GM23338 (cell line): ENCODE results near the gene CYTH3. TPM values are rescaled to one million over a fixed set of nuclear protein-coding genes. Genes with fewer than 3 reads are reported as not detected.
A peak's percentile ranks its signal among the peaks of the same experiment; 100 is the strongest.

ENCODE experiments used
- ATAC-seq: fragments of 200-7000 bp; cut with Tn5 transposase; 3 replicates; pipeline ENCODE4 v1.9.1; 2020
- DNase-seq: peaks from one replicate; pipeline ENCODE4 v3.0.0-alpha.2; 2015; ENCODE audit warnings: low spot score
- H2AFZ ChIP-seq: fragments of 200-600 bp; sonication (generic); 2 replicates; pipeline ENCODE4 v1.8.0; 2016; ENCODE audit warnings: antibody characterized with exemption, mild to moderate bottlenecking, moderate library complexity
- H3F3A ChIP-seq: fragments of 200-600 bp; sonication (generic); replicated peaks from 2 replicates; pipeline ENCODE4 v1.8.0; 2017; ENCODE audit warnings: antibody characterized with exemption, mixed run types, low read depth
- H3K27ac ChIP-seq: fragments of 200-600 bp; sonication (generic); 2 replicates; pipeline ENCODE4 v1.6.1; 2016; ENCODE audit warnings: low read depth
- H3K27me3 ChIP-seq: fragments of 200-600 bp; sonication (generic); 2 replicates; pipeline ENCODE4 v1.8.0; 2016; ENCODE audit warnings: mild to moderate bottlenecking, mixed run types, moderate library complexity; ENCODE audit not compliant: insufficient read depth
- H3K36me3 ChIP-seq: fragments of 200-600 bp; sonication (generic); 2 replicates; pipeline ENCODE4 v1.8.0; 2016; ENCODE audit warnings: mild to moderate bottlenecking; ENCODE audit not compliant: insufficient read depth
- H3K4me1 ChIP-seq: fragments of 200-600 bp; sonication (generic); 2 replicates; pipeline ENCODE4 v1.8.0; 2016; ENCODE audit warnings: mild to moderate bottlenecking, moderate library complexity; ENCODE audit not compliant: insufficient read depth
- H3K4me2 ChIP-seq: fragments of 200-600 bp; sonication (generic); 2 replicates; pipeline ENCODE4 v1.7.1; 2017; ENCODE audit warnings: mixed run types
- H3K4me3 ChIP-seq: fragments of 200-600 bp; sonication (generic); 2 replicates; pipeline ENCODE4 v1.6.1; 2016; ENCODE audit warnings: mixed run types
- H3K79me2 ChIP-seq: fragments of 200-600 bp; sonication (generic); replicated peaks from 2 replicates; pipeline ENCODE4 v1.8.0; 2017; ENCODE audit warnings: mild to moderate bottlenecking; ENCODE audit not compliant: insufficient read depth
- H3K9me2 ChIP-seq: fragments of 200-600 bp; sonication (generic); 2 replicates; pipeline ENCODE4 v1.8.0; 2017; ENCODE audit not compliant: insufficient read depth
- H4K20me1 ChIP-seq: fragments of 200-600 bp; sonication (generic); replicated peaks from 2 replicates; pipeline ENCODE4 v1.8.0; 2017; ENCODE audit warnings: mild to moderate bottlenecking; ENCODE audit not compliant: insufficient read depth
- H3K27ac Mint-ChIP-seq: 2 replicates; pipeline ENCODE4 v1.8.0; 2020; ENCODE audit warnings: inconsistent platforms, mild to moderate bottlenecking, moderate library complexity, mixed read lengths
- H3K27me3 Mint-ChIP-seq: 3 replicates; pipeline ENCODE4 v1.8.0; 2022; ENCODE audit warnings: low read depth, mild to moderate bottlenecking, moderate library complexity, mixed read lengths, inconsistent platforms; ENCODE audit not compliant: insufficient read depth, poor library complexity
- H3K36me3 Mint-ChIP-seq: 3 replicates; pipeline ENCODE4 v1.8.0; 2021; ENCODE audit warnings: low read depth, mild to moderate bottlenecking, inconsistent platforms, moderate library complexity, mixed read lengths
- H3K4me1 Mint-ChIP-seq: 3 replicates; pipeline ENCODE4 v1.8.0; 2020; ENCODE audit warnings: mild to moderate bottlenecking, inconsistent platforms, mixed read lengths
- H3K4me3 Mint-ChIP-seq: 3 replicates; pipeline ENCODE4 v1.8.0; 2021; ENCODE audit warnings: moderate library complexity, mild to moderate bottlenecking, inconsistent platforms, mixed read lengths
- H3K9me3 Mint-ChIP-seq: 3 replicates; pipeline ENCODE4 v1.8.0; 2020; ENCODE audit warnings: moderate library complexity, mild to moderate bottlenecking, inconsistent platforms, mixed read lengths
- CREB1 ChIP-seq: fragments of 250-450 bp; sonication (Bioruptor Pico); IDR thresholded peaks from 2 replicates; pipeline ENCODE4 v1.5.0; 2020; ENCODE audit warnings: low read depth, mild to moderate bottlenecking, moderate library complexity
- JUNB ChIP-seq: IDR thresholded peaks from one replicate; pipeline ENCODE4 v1.6.1; 2016; ENCODE audit warnings: antibody characterized with exemption; ENCODE audit not compliant: unreplicated experiment
- NANOG ChIP-seq: IDR thresholded peaks from 2 replicates; pipeline ENCODE4 v1.6.1; 2016; ENCODE audit warnings: antibody characterized with exemption, borderline replicate concordance
- POLR2AphosphoS5 ChIP-seq: IDR thresholded peaks from 2 replicates; pipeline ENCODE4 v1.6.1; 2016; ENCODE audit warnings: antibody characterized with exemption, low read depth
- STAT1 ChIP-seq: IDR thresholded peaks from one replicate; pipeline ENCODE4 v1.6.1; 2016; ENCODE audit warnings: antibody characterized with exemption; ENCODE audit not compliant: unreplicated experiment
- ZNF114 ChIP-seq: fragments of 250-450 bp; sonication (Bioruptor Pico); IDR thresholded peaks from 2 replicates; pipeline ENCODE4 v1.5.0; 2020; ENCODE audit warnings: mild to moderate bottlenecking, moderate library complexity
- ZNF331 ChIP-seq: fragments of 250-450 bp; sonication (Bioruptor Pico); IDR thresholded peaks from 2 replicates; pipeline ENCODE4 v1.5.0; 2020; ENCODE audit warnings: low read depth, mild to moderate bottlenecking, moderate library complexity
- ZNF462 ChIP-seq: fragments of 250-450 bp; sonication (Bioruptor Pico); IDR thresholded peaks from 2 replicates; pipeline ENCODE4 v1.5.0; 2020; ENCODE audit warnings: mild to moderate bottlenecking, moderate library complexity
- polyA plus RNA-seq: library from polyadenylated mRNA; unstranded; fragments of >200 nt; fragmentation: Nextera tagmentation; extraction: Ambion mirVana; gene quantifications from 2 replicates; pipeline ENCODE4 v1.2.1, GENCODE V29; 2016
- total RNA-seq: library from RNA; depleted of rRNA; stranded (reverse); fragments of >200 nt; shearing (Covaris generic); gene quantifications from 2 replicates; pipeline ENCODE4 v1.2.3, GENCODE V29; 2014
- TF ChIP-seq, protein P1 (sequence below): IDR thresholded peaks from 2 replicates; pipeline ENCODE4 v1.6.1; 2016; ENCODE audit warnings: antibody characterized with exemption

The CYTH3 gene
- total and polyA plus RNA-seq, 2 experiments from 2014 or later = 4.6 to 15.3 TPM

DNA sequence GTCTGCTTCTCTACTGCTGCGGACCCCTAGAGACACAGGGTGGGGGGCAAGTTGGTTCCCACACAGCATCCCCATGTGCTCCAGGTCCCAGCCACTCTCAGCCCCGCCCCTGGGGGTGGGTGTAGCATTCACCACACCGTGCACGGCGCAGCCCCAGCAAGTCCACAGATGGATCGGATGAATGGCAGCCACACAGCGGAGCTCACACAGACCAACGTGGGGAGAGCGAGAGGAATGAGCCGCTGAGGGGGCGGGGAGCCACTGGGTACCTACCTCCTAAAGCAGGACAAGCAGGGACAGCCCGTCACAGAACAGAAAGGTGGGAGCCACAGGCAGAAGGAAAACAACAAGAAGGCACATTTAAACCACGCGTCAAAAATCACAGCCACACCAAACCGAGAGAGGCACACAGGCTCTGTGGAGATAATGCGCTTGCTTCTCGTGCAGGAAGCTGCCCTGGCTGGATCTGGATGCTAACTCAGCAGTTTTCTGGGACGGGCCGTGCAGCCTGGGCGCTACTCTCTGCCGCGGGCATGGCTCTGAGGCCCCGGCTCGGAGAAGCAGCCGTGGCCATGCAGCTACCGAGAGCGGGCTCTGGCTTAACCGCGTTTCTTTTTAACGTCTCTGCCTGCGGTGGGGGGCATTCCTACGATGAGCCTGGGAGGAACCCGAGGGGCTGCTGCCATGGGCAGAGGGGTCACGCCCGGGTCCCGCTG lies 102.5 kb downstream of the CYTH3 start:
- Mint-ChIP-seq H3K27me3 (peaks cover 20% of the 10 kb centered on the region), H3K4me1 (peaks cover 38% of the 10 kb centered on the region), H3K9me3 (no peaks in the 10 kb centered on the region), H3K36me3 (peaks cover 5% of the 10 kb centered on the region; the same call in 2 of the 3 replicates), H3K4me3 (no peak overlapping the region; the same call in 2 of the 3 replicates), H3K27ac (peak overlapping the region; percentile 79; the same call in 1 of the 2 replicates)
- Histone ChIP-seq H3K27me3 (no peaks in the 10 kb centered on the region), H3F3A (0 out of 2 replicates have a peak, but pooled peaks cover 3% of the 10 kb centered on the region), H3K4me2 (no peak overlapping the region), H3K4me1 (peaks cover 15% of the 10 kb centered on the region; the same call in 1 of the 2 replicates), H3K27ac (no peak overlapping the region; the same call in 1 of the 2 replicates), H3K9me2 (no peaks in the 10 kb centered on the region), H2AFZ (no peak overlapping the region), H4K20me1 (no peaks in the 10 kb centered on the region), H3K36me3 (no peaks in the 10 kb centered on the region), H3K79me2 (no peaks in the 10 kb centered on the region), H3K4me3 (no peak overlapping the region)
- DNase-seq (no peak), ATAC-seq (no peak)
- TF ChIP-seq POLR2AphosphoS5 (no peak), JUNB (no peak), ZNF331 (CRISPR knock-in tag) (no peak), ZNF462 (CRISPR knock-in tag) (no peak), ZNF114 (no peak), STAT1 (no peak), NANOG (no peak), CREB1 (CRISPR knock-in tag) (no peak)
- TF ChIP-seq, protein P1, sequence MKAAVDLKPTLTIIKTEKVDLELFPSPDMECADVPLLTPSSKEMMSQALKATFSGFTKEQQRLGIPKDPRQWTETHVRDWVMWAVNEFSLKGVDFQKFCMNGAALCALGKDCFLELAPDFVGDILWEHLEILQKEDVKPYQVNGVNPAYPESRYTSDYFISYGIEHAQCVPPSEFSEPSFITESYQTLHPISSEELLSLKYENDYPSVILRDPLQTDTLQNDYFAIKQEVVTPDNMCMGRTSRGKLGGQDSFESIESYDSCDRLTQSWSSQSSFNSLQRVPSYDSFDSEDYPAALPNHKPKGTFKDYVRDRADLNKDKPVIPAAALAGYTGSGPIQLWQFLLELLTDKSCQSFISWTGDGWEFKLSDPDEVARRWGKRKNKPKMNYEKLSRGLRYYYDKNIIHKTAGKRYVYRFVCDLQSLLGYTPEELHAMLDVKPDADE = no peak
